HCT116 (cell line): ENCODE data around the gene AP2A1.

Source experiments
- CEBPB ChIP-seq: IDR thresholded peaks from 2 replicates; pipeline ENCODE4 v1.6.1; 2012; ENCODE audit warnings: low read depth
- EZH2 ChIP-seq: fragments of 200-600 bp; sonication (generic); IDR thresholded peaks from 2 replicates; pipeline ENCODE4 v1.6.1; 2017; ENCODE audit warnings: antibody characterized with exemption, mixed run types
- EZH2phosphoT487 ChIP-seq: fragments of 200-600 bp; IDR thresholded peaks from 2 replicates; pipeline ENCODE4 v1.6.1; 2018; ENCODE audit warnings: antibody characterized with exemption, borderline replicate concordance
- JUND ChIP-seq: IDR thresholded peaks from 2 replicates; pipeline ENCODE4 v1.6.1; 2012
- POLR2A ChIP-seq: IDR thresholded peaks from 2 replicates; pipeline ENCODE4 v1.7.0; 2011; ENCODE audit warnings: borderline replicate concordance; ENCODE audit not compliant: insufficient read depth, insufficient read length; ENCODE audit errors: extremely low read depth
- POLR2AphosphoS5 ChIP-seq: IDR thresholded peaks from 2 replicates; pipeline ENCODE4 v1.6.1; 2011; ENCODE audit warnings: mild to moderate bottlenecking, low read depth, low read length, moderate library complexity
- RAD21 ChIP-seq: IDR thresholded peaks from 2 replicates; pipeline ENCODE4 v1.6.1; 2012; ENCODE audit warnings: low read depth, mild to moderate bottlenecking
- SIN3A ChIP-seq: IDR thresholded peaks from 2 replicates; pipeline ENCODE4 v1.6.1; 2012; ENCODE audit warnings: low read depth
- TF ChIP-seq, protein P1 (sequence below): IDR thresholded peaks from 2 replicates; pipeline ENCODE4 v1.6.1; 2012; ENCODE audit warnings: low read depth
- TF ChIP-seq, protein P2 (sequence below), 3 experiments: fragments of 200-600 bp in 1 of 3; sonication (generic) in 1 of 3; IDR thresholded peaks in 2 of 3; conservative IDR thresholded peaks in 1 of 3; 2 replicates each; pipeline ENCODE4 v1.5.1; 2012 to 2017; ENCODE audit warnings: low read depth in 2 of 3, low read length in 2 of 3, antibody characterized with exemption in 1 of 3, borderline replicate concordance in 1 of 3, control low read depth in 1 of 3, mild to moderate bottlenecking in 1 of 3, mixed read lengths in 1 of 3, mixed run types in 1 of 3, moderate library complexity in 1 of 3; ENCODE audit not compliant: insufficient read depth in 1 of 3

DNA sequence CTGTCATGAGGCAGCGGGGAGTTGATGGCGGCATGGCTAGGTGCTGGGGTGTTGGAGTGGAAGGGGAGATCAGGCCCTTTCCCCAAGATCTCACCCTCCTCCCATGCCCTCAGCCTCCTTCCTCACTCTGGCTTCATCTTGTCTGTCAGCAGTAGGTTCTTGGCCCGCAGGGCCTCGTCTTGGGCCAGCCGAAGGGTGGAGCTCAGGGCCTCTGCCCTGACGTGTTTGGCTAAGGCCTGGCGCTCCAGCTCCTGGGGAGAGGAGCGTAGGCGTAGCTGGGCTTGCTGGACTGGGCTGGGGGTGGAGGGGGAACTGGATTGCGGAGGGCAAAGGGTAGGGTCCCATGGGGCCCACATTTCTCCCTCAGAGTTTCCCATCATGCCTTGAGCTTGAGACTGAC, 26.9 kb upstream of the AP2A1 start:
- TF ChIP-seq EZH2 (no peak), RAD21 (no peak), POLR2A (no peak), POLR2AphosphoS5 (no peak), CEBPB (no peak), JUND (no peak), EZH2phosphoT487 (no peak), SIN3A (no peak)
- TF ChIP-seq, protein P1, sequence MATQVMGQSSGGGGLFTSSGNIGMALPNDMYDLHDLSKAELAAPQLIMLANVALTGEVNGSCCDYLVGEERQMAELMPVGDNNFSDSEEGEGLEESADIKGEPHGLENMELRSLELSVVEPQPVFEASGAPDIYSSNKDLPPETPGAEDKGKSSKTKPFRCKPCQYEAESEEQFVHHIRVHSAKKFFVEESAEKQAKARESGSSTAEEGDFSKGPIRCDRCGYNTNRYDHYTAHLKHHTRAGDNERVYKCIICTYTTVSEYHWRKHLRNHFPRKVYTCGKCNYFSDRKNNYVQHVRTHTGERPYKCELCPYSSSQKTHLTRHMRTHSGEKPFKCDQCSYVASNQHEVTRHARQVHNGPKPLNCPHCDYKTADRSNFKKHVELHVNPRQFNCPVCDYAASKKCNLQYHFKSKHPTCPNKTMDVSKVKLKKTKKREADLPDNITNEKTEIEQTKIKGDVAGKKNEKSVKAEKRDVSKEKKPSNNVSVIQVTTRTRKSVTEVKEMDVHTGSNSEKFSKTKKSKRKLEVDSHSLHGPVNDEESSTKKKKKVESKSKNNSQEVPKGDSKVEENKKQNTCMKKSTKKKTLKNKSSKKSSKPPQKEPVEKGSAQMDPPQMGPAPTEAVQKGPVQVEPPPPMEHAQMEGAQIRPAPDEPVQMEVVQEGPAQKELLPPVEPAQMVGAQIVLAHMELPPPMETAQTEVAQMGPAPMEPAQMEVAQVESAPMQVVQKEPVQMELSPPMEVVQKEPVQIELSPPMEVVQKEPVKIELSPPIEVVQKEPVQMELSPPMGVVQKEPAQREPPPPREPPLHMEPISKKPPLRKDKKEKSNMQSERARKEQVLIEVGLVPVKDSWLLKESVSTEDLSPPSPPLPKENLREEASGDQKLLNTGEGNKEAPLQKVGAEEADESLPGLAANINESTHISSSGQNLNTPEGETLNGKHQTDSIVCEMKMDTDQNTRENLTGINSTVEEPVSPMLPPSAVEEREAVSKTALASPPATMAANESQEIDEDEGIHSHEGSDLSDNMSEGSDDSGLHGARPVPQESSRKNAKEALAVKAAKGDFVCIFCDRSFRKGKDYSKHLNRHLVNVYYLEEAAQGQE: no peak
- TF ChIP-seq, protein P2, sequence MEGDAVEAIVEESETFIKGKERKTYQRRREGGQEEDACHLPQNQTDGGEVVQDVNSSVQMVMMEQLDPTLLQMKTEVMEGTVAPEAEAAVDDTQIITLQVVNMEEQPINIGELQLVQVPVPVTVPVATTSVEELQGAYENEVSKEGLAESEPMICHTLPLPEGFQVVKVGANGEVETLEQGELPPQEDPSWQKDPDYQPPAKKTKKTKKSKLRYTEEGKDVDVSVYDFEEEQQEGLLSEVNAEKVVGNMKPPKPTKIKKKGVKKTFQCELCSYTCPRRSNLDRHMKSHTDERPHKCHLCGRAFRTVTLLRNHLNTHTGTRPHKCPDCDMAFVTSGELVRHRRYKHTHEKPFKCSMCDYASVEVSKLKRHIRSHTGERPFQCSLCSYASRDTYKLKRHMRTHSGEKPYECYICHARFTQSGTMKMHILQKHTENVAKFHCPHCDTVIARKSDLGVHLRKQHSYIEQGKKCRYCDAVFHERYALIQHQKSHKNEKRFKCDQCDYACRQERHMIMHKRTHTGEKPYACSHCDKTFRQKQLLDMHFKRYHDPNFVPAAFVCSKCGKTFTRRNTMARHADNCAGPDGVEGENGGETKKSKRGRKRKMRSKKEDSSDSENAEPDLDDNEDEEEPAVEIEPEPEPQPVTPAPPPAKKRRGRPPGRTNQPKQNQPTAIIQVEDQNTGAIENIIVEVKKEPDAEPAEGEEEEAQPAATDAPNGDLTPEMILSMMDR (IDR thresholded peaks at IDR 0.05 in 2 of 3, conservative IDR thresholded peaks at IDR 0.05 in 1 of 3; ENCODE audit: borderline replicate concordance in 1 of 3, insufficient read depth in 1 of 3, low read depth in 2 of 3, low read length in 2 of 3): no peak
